B cell (primary cell): ENCODE data around the gene SLC25A10.

Source experiments
- EZH2 ChIP-seq: IDR thresholded peaks from 2 replicates; pipeline ENCODE4 v1.6.1; 2012; ENCODE audit warnings: borderline replicate concordance, low read depth, mild to moderate bottlenecking, moderate library complexity, low read length; ENCODE audit not compliant: insufficient read depth, poor library complexity, severe bottlenecking
- TF ChIP-seq, protein P1 (sequence below): fragments of 200-600 bp; IDR thresholded peaks from one replicate; pipeline ENCODE4 v1.8.0; 2022; ENCODE audit warnings: antibody characterized with exemption, mild to moderate bottlenecking

- TF ChIP-seq, protein P1, sequence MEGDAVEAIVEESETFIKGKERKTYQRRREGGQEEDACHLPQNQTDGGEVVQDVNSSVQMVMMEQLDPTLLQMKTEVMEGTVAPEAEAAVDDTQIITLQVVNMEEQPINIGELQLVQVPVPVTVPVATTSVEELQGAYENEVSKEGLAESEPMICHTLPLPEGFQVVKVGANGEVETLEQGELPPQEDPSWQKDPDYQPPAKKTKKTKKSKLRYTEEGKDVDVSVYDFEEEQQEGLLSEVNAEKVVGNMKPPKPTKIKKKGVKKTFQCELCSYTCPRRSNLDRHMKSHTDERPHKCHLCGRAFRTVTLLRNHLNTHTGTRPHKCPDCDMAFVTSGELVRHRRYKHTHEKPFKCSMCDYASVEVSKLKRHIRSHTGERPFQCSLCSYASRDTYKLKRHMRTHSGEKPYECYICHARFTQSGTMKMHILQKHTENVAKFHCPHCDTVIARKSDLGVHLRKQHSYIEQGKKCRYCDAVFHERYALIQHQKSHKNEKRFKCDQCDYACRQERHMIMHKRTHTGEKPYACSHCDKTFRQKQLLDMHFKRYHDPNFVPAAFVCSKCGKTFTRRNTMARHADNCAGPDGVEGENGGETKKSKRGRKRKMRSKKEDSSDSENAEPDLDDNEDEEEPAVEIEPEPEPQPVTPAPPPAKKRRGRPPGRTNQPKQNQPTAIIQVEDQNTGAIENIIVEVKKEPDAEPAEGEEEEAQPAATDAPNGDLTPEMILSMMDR = no peak
- TF ChIP-seq EZH2 = no peak
Measured at GRCh38 chr17:81688616-81689015, 23.5 kb upstream of the SLC25A10 start.
